Left renal cortex interstitium (tissue), 4 donors: ENCODE measurements around the gene DACT2. TPM values are rescaled to one million over a fixed set of nuclear protein-coding genes. Genes with fewer than 3 reads are reported as not detected.
"Not testable (repeated sequence)": the region's sequence is repeated elsewhere in the genome, so short reads cannot be mapped to it uniquely, and the experiment has no call there.

ENCODE experiments used
- DNase-seq, 4 donors: peaks; one replicate each; pipeline ENCODE4 v3.0.0-alpha.2; 2013; ENCODE audit warnings: low read depth in 4 of 4, low spot score in 2 of 4, missing footprints in 1 of 4
- polyA plus RNA-seq, 4 donors: library from polyadenylated mRNA; unstranded; fragments of 120-200 nt; gene quantifications; one replicate each; pipeline ENCODE4 v1.2.1, GENCODE V29; 2013; ENCODE audit not compliant: insufficient read length in 4 of 4

Gene DACT2, protein sequence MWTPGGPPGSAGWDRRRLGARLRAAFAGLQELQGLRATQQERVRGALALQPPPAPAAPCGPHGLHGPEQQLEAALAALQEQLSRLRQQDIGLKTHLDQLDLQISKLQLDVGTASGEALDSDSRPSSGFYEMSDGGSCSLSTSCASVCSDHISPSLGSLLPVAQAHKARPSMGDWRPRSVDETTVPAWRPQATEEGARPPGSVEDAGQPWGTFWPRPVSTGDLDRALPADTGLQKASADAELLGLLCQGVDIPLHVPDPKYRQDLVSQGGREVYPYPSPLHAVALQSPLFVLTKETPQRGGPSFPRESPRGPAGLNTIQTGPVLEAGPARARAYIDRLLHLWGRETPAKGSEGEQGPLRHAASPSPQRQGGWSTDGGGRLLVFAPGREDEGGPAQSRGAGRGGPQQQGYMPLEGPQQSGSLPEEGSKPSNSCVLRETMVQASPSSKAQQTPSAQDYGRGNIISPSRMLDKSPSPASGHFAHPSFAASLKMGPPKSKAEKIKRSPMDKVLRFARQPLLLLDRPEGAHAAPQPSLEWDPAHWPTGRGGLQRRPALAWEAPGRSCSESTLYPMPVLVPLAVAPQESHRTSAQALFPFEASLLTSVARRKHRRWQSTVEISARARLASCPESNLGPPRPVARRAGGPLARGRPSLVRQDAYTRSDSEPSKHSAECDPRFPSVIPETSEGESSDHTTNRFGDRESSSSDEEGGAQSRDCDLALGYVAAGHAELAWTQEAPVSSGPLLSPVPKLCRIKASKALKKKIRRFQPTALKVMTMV
- polyA plus RNA-seq = 10 to 100 TPM; 15.9 to 24.7 (median 22.9) TPM

DNA sequence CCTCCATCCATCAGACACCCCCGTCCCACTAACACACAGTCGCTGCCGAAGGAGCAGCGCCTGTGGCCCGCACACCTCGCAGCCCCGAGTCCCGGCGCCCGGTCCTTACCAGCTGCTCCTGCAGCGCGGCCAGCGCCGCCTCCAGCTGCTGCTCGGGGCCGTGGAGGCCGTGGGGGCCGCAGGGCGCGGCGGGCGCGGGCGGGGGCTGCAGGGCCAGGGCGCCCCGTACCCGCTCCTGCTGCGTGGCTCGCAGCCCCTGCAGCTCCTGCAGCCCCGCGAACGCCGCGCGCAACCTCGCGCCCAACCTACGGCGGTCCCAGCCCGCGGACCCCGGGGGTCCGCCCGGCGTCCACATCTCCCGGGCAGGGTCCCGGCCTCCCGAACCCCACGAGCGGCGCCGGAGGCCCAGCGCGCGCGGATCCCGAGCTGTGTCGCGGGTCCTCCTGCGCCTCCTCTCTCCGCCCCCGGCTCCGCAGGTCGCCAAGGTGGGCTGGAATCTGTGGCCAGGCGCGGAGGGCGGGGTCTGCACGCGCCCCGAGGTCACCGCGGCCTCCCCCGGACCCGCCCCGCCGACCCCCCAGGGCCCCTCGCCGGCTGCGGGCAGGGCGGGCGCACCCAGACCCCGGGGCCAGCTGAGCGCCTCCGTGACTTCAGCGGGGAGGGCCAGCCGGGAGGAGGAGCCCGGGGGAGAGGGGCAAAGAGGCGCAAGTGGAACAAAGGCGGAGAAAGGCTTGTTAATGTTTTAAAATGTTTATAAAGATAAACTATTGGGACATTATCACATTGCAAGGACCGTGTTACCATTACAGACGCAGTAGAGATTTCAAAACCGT, at the start of gene DACT2:
TSS of gene DACT2 (minus strand) at position 499 of the 833 bp plus-strand sequence. CDS start at position 355, 144 bp downstream.
- no peak for DNase-seq

DNA sequence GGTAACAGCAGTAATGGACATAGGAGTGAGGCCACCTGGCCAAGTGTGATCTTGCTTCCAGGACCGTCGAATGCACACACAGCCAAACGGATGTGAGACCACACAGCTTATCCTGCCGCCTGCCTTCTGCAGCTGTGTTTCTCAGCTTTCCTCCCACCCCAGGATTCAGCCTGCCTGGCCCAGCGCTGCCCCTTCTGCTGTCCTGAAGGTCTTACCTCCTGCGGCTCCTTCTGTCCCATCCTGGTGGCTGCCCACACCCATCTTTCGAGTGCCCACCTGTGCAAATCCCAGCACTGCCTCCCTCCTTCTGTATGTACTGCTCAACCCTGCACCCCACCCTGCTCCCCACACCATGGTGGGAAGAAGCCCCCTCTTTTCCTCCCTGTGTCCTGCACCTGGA, 49.4 kb upstream of the DACT2 start:
- no peak for DNase-seq

DNA sequence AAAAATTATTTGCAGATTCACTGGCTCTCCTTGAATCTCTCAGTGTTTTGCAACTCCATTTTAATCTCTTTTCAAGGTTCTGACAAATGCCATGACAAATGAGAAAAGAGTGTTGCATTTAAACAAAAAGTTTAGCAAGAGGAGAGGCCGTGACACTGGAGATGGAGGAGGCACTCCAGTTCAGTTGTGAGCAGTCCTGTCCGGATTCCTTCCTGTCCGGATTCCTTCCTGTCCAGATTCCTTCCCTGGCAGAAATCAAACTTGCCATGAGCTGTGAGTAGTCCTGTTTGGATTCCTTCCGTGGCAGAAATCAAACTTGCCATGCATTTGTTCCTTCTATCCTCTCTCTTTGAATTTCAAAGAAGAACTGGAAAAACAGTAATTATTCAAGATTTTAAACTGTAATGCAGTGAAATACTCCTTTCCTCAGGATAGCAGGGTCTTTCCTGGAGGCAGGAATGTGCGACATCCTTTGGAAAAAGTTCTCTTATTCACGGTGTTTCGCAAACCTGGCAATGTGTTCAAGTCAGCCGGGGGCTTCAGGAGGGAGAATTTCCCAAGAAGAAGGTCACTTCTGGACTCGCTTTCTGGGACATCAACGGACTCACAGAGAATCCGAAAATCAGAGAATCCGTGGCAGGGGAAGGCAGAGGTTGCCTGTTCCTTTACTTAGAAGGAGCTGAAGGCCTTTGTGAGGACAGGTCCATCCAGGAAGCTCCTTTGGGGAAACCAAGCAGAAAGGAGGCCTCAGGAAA, 48.7 kb upstream of the DACT2 start:
- no peak for DNase-seq

DNA sequence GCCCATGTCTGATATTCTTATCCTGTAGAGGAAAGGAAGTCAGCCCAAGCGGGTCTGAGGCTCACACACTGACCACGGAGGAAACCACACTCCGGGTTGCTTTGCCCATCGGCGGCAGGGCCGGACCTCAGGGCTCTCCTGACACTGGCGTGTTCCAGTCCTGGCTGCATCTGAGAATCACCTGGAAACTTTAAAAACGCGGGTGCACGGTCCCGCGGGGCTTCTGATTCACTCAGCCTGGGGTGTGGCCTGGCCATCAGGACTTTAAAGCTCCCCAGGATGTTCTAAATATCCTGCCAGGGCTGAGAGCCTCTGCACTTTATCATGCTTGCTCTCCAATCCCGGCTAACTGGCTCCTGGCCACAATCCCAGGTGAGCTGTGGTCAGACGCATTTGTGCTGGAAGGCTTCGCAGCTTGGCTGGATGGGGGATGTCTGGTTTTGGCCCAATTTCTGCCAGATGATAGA, 47.7 kb upstream of the DACT2 start:
- no peak for DNase-seq

DNA sequence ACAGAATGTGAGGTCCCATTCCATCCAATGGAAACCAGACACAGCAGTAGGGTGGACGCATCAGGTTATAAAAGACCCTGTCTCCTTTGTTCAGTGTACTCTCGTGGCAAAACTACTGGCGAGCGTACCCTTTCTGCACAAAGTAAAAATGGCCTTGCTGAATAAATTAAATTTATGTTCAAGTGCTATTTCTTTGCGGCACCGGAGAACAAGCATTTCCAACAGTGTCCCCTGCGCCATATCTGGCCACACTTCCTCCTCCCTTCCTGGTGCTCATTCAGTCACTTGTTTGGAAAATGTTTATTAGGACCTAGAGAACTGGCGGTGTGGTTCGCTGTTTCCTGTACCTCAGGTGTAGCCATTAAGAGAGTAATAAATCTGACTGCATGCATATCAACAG, 46.9 kb upstream of the DACT2 start:
- no peak for DNase-seq

DNA sequence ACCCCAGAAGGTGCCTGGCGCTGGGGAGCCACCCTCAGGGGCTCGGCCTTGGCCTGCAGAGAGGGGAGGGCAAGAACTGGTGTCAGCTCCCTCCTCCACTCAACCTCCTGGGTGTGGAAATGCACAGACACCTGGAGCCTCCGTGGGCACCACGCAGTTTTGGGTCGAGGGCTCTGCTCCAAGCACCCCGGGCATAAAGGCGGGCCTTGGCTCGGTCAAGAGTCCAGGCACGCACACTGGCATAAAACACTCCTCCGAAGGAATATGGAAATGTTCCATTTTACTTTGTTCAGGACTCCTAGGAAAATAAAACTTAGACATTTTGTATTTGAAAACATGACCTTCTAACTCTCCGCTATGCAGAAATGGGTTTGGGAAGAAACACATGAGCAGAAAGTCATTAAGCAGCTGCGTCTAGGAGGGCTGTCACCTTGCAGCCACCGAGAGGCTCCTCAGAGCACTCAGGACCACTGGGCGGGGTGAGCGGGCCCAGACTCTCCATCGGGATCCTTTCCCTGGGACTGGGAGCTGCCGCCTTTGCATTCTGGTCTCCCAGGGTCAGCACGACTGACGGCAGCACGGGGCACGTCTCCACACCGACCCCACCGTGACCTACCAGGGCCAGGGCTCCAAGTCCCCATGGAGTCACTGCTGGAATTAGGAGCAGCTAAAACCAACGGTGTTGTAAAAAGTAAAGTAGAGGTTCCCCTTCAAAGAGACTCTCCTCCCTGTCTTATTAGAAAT, 46.0 kb upstream of the DACT2 start:
- no peak for DNase-seq

DNA sequence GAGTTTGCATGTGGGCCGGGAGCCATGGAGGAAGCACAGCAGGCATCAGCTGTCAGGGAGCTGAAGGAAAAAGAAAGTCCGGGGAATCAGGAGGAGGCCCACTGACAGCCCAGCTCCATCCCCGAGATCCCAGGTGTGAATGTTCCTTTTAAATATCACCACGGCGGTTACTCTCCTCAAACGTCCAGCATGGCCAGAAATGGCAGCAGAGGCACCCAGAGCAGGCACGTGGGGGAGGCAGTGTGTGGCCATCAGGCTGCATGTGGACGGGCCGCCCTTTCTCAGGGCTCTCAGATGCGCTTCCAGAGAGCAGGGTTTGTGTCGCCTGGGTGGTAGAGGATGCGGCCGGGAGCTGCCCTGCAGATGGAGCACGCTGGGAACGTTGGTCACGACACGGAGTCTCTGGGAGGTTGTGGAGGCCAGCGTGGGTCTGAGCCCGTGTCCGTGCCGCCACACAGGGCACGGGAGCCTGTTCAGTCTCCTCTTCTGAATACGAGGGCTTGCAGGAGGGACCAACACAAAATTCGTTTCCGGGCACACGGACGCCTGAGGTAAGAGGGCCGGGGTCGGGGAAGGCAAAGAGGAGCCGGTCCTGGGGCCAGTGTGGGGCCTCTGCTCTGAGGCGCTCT, 45.3 kb upstream of the DACT2 start:
- no peak for DNase-seq

DNA sequence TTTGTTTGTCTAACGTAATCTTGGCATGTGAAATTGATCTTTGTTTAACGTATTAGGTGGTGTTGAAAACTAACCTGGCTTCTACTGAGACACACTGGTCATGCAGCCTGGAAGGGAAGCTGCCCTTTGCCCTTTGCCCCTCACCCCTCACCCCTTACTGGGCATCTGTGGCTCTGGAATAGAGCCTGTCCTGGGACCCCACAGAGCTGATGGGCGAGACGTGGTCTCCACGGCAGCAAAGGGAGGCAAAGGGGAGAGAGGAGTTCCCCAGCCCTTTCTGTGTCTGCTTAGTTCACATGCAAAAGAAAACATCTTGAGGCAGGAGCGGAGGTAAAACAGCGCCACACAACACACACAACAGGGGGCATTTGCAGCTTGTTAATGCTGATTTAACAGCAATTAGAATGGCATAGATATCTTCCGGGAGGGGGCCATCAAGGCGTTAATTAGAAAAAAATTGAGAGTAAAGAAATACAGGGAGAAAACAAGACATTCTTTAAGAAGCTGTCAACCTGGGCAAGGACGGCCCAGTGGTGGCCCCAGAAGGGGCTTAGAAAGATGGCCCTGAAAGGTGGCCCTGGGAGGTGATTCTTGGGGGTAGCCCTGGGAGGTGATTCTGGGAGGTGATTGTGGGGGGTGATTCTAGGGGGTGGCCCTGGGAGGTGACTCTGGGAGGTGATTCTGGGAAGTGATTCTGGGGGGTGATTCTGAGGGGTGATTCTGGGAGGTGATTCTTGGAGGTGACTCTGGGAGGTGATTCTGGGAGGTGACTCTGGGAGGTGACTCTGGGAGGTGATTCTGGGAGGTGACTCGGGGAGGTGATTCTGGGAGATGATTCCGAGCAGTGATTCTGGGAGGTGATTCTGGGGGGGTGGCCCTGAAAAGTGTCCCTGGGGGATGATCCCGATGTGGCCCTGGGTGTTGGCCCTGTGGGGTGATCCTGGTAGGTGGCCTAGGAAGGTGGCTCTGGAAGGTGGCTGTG, 44.5 kb upstream of the DACT2 start:
- DNase-seq = no peak

DNA sequence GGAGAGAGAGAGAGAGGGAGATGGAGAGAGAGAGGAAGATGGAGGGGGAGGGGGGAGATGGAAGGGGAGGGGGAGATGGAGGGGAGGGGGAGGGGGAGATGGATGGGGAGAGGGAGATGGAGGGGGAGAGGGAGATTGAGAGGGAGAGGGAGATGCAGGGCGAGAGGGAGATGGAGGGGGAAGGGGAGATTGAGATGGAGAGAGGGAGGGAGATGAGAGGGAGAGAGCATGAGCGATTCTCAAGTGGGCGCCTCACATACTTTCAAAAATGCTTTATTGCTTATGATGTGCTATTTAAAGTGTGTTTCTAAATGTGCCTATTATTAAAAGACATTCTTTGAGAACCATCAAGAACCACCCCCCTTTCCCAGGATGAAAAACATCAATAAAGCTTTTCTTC, 43.7 kb upstream of the DACT2 start:
- DNase-seq = no peak

DNA sequence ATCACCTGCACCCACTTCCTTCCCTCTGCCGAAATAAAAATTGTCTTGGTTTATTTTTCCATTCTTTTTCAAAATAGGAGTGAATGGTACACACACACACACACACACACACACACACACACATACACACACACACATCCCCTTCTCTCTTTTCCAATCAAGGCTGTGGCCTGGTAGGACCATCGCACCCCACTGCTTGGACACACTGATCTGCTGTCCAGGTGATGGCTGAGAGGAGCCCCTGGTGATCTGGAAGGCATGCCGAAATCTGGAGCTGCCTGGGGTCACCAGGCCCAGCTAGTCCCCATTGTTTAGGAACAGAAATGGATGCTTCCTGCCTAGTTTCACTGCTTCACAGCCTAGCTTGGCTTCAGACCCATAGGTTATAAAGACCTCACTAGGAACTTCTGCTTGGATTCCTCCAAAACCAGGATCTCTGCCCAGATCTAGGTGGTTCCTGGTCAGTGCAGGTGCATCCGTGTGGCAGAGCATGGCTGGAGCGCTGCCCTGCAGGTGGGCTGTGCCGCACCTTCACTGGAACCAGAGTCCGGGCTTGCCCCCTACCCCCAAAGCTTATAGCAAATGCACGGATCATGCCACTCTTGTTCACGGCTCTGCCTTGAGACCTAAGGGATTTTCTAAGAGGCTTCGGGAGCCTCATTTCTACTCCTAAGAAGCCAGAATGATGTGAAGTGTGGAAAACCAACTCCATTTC, 42.9 kb upstream of the DACT2 start:
- DNase-seq = no peak

DNA sequence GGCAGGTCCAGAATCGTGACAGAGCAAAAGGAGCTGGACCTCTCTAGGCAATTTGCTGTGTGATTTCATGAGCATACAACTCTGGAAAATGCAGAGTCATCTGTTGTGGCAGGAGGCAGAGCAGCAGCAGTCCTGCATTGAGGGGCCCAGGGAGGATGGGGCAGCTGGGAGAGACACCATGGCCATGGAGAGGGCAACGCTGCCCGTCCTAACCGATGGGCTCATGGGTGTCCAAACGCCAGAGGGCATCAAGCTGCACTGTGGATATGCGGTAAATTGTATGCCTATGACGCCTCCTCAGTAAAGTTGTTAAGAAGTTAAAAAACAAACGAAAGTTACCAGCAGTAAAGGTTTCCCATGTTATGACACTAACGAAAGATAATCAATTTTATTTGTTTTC, 42.2 kb upstream of the DACT2 start:
- no peak for DNase-seq

DNA sequence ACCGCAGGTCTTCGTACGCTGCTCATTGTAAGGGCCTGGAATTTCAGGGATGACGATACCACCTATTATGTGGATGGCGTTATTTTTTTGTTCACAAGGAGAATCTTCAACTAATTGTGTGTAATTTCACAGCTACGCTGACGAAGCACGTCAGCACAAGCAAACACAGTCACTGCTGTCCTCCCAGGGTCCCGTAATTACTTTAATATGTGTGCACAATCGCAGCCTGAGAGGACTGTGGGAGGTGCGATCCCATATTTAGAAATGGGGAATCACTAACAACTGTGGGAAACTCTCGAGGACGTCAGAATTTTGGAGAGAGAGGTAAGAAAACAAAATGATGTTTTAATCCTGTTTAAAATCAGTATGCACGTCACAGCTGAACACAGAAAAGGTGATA, 40.2 kb upstream of the DACT2 start:
- no peak for DNase-seq

DNA sequence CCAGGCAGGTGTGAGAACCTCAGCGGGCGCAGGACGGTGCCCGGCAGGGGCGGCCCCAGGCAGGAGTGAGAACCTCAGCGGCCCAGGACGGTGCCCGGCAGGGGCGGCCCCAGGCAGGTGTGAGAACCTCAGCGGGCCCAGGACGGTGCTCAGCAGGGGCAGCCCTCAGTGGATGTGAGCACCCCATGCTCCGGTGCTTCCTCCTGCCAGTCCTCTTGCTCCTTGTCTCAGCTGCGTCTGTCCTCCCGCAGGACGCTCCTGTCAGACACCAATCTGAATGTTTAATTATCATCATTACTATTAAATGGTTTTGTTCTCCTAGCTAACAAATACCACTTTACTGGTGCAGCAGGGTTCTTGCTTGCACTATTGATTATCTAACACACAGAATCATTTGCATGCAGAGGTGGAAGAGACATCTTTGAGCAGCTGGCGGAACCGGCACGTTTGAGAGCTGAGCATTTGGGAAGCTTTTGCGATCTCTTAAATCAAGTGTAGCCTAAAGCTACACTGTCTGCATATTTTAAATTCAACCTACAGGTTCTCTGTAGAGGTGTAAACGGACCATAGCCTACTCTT, 39.4 kb upstream of the DACT2 start:
- DNase-seq = no peak

DNA sequence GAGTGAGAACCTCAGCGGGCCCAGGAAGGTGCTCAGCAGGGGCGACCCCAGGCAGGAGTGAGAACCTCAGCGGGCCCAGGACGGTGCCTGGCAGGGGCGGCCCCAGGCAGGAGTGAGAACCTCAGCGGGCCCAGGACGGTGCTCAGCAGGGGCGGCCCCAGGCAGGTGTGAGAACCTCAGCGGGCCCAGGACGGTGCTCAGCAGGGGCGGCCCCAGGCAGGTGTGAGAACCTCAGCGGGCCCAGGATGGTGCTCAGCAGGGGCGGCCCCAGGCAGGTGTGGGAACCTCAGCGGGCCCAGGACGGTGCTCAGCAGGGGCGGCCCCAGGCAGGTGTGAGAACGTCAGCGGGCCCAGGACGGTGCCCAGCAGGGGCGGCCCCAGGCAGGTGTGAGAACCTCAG, 37.3 kb upstream of the DACT2 start:
- not testable (repeated sequence) for DNase-seq

DNA sequence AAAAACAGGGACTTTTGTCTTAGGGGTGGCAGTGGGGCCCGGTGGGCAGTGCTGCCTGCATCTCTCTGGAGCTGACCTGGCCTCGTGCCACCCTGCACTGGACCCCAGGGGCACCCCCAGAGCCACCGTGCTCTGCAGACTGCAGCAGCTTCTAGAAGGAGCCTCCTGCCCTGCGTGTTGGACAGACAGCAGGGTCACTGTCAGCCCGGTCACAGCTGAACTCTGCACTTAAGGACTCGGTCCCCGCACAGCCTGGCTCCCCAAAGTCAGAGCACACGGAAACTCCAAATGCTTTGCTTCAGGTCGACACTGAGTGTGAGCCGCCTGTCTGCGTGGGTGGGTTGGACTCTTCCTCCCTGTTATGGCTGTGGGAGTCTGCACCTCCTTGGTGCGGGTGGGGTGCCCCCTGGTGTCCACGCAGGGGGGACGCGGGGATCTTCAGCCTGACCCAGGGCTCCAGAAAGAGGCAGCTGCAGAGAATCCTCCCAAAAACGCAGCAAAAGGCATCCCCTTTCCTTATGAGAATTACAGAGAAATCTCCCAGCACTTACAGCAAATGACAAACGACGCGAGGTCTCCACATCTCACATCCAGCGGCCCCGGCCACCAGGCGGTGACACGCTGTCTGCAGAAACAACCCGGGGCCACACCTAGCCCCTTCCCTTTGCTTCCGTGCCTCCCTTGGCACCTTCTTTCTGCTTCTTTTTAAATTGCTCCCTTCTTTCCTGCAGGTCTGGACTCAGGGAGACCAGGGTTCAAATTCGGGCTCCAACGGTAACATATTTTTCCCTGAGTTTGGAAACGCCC, 36.3 kb upstream of the DACT2 start:
- no peak for DNase-seq

DNA sequence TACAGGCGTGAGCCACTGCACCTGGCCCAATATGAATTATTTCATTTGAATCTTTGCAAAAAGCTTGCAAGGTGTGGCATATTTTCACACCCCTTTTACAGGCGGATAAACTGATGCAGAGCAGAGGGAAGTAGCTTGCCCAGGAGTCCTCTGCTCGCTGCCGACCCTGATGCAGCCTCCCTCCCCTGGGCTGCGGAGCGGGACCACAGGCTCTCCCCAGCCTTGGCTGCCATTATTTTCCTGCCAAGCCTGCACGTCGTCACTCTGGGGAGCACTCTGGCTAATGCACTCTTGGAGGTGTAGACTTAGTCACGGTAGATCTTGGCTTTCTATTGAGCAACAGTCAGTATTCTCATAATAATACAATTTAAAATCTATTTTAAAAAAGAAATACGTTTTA, 34.8 kb upstream of the DACT2 start:
- no peak for DNase-seq
